HepG2 (cell line): Measurements from ENCODE around the gene NAA25. TPM values are rescaled to one million over a fixed set of nuclear protein-coding genes. Genes with fewer than 3 reads are reported as not detected.

Experiments used
- BRCA1 ChIP-seq: sonication (generic); formaldehyde crosslinking; IDR thresholded peaks from 2 replicates; pipeline ENCODE4 v1.4.0; 2020; ENCODE audit warnings: missing genetic modification reagents
- GPN1 ChIP-seq: sonication (generic); formaldehyde crosslinking; IDR thresholded peaks from 2 replicates; pipeline ENCODE4 v1.5.1; 2020; ENCODE audit warnings: missing genetic modification reagents, borderline replicate concordance
- IRX3 ChIP-seq: sonication (generic); formaldehyde crosslinking; IDR thresholded peaks from 2 replicates; pipeline ENCODE4 v1.8.1; 2023; ENCODE audit warnings: mild to moderate bottlenecking, low read depth, missing genetic modification reagents, borderline replicate concordance
- KLF13 ChIP-seq: sonication (generic); formaldehyde crosslinking; IDR thresholded peaks from 2 replicates; pipeline ENCODE4 v1.4.0; 2020; ENCODE audit warnings: mild to moderate bottlenecking, missing genetic modification reagents
- MAF1 ChIP-seq: sonication (generic); formaldehyde crosslinking; IDR thresholded peaks from 2 replicates; pipeline ENCODE4 v1.5.0; 2020; ENCODE audit warnings: missing genetic modification reagents, borderline replicate concordance
- MEIS1 ChIP-seq: sonication (generic); formaldehyde crosslinking; IDR thresholded peaks from 2 replicates; pipeline ENCODE4 v1.9.0; 2021; ENCODE audit warnings: mild to moderate bottlenecking, missing genetic modification reagents, moderate library complexity, borderline replicate concordance
- NFKBIZ ChIP-seq: IDR thresholded peaks from 2 replicates; pipeline ENCODE4 v1.6.1; 2018; ENCODE audit warnings: missing genetic modification reagents, missing compliant biosample characterization
- NFYB ChIP-seq: sonication (generic); formaldehyde crosslinking; IDR thresholded peaks from 2 replicates; pipeline ENCODE4 v1.4.0; 2020; ENCODE audit warnings: missing genetic modification reagents
- ZBTB7A ChIP-seq: sonication (generic); formaldehyde crosslinking; IDR thresholded peaks from 2 replicates; pipeline ENCODE4 v1.8.0; 2022; ENCODE audit warnings: mild to moderate bottlenecking, missing genetic modification reagents
- ZKSCAN8 ChIP-seq: IDR thresholded peaks from 2 replicates; pipeline ENCODE4 v1.6.1; 2016; ENCODE audit warnings: borderline replicate concordance, missing genetic modification reagents, missing compliant biosample characterization
- ZNF207 ChIP-seq: fragments of 450-650 bp; IDR thresholded peaks from 2 replicates; pipeline ENCODE4 v1.6.1; 2016; ENCODE audit warnings: antibody characterized with exemption, borderline replicate concordance
- ZNF225 ChIP-seq: sonication (generic); formaldehyde crosslinking; IDR thresholded peaks from 2 replicates; pipeline ENCODE4 v1.4.0; 2020; ENCODE audit warnings: mild to moderate bottlenecking, missing genetic modification reagents
- ZSCAN9 ChIP-seq: IDR thresholded peaks from 2 replicates; pipeline ENCODE4 v1.6.1; 2016; ENCODE audit warnings: borderline replicate concordance
- ZZZ3 ChIP-seq: sonication (generic); formaldehyde crosslinking; IDR thresholded peaks from 2 replicates; pipeline ENCODE4 v1.4.0; 2020; ENCODE audit warnings: missing genetic modification reagents, mild to moderate bottlenecking, borderline replicate concordance
- polyA plus RNA-seq, 8 experiments: library from polyadenylated mRNA; depleted of rRNA in 3 of 8; stranded (reverse) in 7 of 8; unstranded in 1 of 8; fragments of >200 nt; fragmentation: Illumina TruSeq in 4 of 8; extraction: Trizol in 4 of 8; gene quantifications; 2 replicates each; pipeline versions ENCODE4 v1.2.1 to v1.2.3, GENCODE V29; 2011 to 2016; ENCODE audit warnings: low read depth in 4 of 8, missing spikeins in 1 of 8, mixed read lengths in 1 of 8; ENCODE audit not compliant: insufficient read depth in 1 of 8
- total RNA-seq, 5 experiments: library from RNA; depleted of rRNA; stranded (reverse); fragments of >200 nt; fragmentation: Illumina TruSeq; extraction: Trizol; gene quantifications; 2 replicates each; pipeline ENCODE4 v1.2.3, GENCODE V29; 2016; ENCODE audit warnings: low read depth in 1 of 5
- TF ChIP-seq, protein P1 (sequence below): sonication (generic); formaldehyde crosslinking; IDR thresholded peaks from 2 replicates; pipeline ENCODE4 v1.4.0; 2020; ENCODE audit warnings: missing genetic modification reagents
- TF ChIP-seq, protein P2 (sequence below): sonication (generic); formaldehyde crosslinking; IDR thresholded peaks from 2 replicates; pipeline ENCODE4 v1.5.1; 2020; ENCODE audit warnings: mild to moderate bottlenecking, moderate library complexity, missing genetic modification reagents
- TF ChIP-seq, protein P3 (sequence below): sonication (generic); formaldehyde crosslinking; IDR thresholded peaks from 2 replicates; pipeline ENCODE4 v1.5.0; 2020; ENCODE audit warnings: mild to moderate bottlenecking, missing genetic modification reagents, borderline replicate concordance
- TF ChIP-seq, protein P4 (sequence below): sonication (generic); formaldehyde crosslinking; IDR thresholded peaks from 2 replicates; pipeline ENCODE4 v1.5.0; 2020; ENCODE audit warnings: mild to moderate bottlenecking, missing genetic modification reagents

The NAA25 gene
- total and polyA plus RNA-seq, 2 of the 13 experiments (the other 11 are each of a cell fraction or from before 2014, with no cell fraction given), result 11.4 to 32.0 TPM

DNA sequence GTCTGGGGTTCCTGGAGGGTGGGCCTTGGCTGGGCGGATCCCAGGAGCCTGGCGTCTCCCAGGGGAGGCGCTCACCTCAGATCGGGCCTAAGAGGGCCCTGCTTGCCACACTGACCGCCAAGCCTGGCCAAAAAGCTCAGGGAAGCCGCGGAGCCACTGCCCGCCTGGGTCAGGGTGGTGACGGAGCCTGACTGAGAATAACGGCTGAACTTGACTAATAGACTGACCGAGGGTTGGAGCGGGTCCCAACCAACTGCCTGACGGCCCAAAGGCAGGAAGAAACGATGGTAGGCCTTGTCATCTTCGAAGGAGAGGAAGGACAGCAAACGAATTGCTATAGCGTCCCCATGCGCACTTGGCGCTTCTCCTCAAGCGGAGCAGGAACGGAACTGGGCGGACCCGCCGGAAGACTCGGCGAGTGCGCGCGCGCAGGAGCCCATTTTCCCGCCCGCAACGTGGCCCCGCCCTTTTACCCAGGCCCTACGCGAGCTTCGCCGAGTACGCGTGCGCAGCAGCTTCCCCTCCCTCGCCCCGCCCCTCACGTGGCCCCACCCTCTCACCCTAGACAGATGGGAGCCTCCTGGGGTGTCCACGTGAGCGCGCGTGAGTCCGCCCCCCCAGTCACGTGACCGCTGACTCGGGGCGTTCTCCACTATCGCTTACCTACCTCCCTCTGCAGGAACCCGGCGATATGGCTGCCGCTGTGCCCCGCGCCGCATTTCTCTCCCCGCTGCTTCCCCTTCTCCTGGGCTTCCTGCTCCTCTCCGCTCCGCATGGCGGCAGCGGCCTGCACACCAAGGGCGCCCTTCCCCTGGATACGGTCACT lies 95.6 kb downstream of the NAA25 start, which contains the start of the genes ERP29 and TMEM116 (continued):
- TF ChIP-seq ZNF225 (CRISPR knock-in tag) (peak; percentile 26; the same call in 1 of the 2 replicates), ZZZ3 (no peak; the same call in 1 of the 2 replicates), MAF1 (peak; percentile 39; the same call in 1 of the 2 replicates), ZSCAN9 (CRISPR knock-in tag) (peak; percentile 39; the same call in 1 of the 2 replicates), MEIS1 (CRISPR knock-in tag) (peak; percentile 71), KLF13 (CRISPR knock-in tag) (peak; percentile 65; the same call in 1 of the 2 replicates), NFKBIZ (CRISPR knock-in tag) (peak; percentile 39; the same call in 1 of the 2 replicates), IRX3 (peak; percentile 85), GPN1 (CRISPR knock-in tag) (no peak), NFYB (CRISPR knock-in tag) (peak; percentile 64), ZKSCAN8 (CRISPR knock-in tag) (0 out of 2 replicates have a peak, but pooled peaks have one; percentile 12), ZBTB7A (CRISPR knock-in tag) (peak; percentile 46; the same call in 1 of the 2 replicates), ZNF207 (0 out of 2 replicates have a peak, but pooled peaks have one; percentile 72), BRCA1 (peak; percentile 60; the same call in 1 of the 2 replicates)
- TF ChIP-seq, protein P1, sequence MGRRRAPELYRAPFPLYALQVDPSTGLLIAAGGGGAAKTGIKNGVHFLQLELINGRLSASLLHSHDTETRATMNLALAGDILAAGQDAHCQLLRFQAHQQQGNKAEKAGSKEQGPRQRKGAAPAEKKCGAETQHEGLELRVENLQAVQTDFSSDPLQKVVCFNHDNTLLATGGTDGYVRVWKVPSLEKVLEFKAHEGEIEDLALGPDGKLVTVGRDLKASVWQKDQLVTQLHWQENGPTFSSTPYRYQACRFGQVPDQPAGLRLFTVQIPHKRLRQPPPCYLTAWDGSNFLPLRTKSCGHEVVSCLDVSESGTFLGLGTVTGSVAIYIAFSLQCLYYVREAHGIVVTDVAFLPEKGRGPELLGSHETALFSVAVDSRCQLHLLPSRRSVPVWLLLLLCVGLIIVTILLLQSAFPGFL (CRISPR knock-in tag), result 0 out of 2 replicates have a peak, but pooled peaks have one; percentile 53
- TF ChIP-seq, protein P2, sequence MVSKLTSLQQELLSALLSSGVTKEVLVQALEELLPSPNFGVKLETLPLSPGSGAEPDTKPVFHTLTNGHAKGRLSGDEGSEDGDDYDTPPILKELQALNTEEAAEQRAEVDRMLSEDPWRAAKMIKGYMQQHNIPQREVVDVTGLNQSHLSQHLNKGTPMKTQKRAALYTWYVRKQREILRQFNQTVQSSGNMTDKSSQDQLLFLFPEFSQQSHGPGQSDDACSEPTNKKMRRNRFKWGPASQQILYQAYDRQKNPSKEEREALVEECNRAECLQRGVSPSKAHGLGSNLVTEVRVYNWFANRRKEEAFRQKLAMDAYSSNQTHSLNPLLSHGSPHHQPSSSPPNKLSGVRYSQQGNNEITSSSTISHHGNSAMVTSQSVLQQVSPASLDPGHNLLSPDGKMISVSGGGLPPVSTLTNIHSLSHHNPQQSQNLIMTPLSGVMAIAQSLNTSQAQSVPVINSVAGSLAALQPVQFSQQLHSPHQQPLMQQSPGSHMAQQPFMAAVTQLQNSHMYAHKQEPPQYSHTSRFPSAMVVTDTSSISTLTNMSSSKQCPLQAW, result peak; percentile 57; the same call in 1 of the 2 replicates
- TF ChIP-seq, protein P3, sequence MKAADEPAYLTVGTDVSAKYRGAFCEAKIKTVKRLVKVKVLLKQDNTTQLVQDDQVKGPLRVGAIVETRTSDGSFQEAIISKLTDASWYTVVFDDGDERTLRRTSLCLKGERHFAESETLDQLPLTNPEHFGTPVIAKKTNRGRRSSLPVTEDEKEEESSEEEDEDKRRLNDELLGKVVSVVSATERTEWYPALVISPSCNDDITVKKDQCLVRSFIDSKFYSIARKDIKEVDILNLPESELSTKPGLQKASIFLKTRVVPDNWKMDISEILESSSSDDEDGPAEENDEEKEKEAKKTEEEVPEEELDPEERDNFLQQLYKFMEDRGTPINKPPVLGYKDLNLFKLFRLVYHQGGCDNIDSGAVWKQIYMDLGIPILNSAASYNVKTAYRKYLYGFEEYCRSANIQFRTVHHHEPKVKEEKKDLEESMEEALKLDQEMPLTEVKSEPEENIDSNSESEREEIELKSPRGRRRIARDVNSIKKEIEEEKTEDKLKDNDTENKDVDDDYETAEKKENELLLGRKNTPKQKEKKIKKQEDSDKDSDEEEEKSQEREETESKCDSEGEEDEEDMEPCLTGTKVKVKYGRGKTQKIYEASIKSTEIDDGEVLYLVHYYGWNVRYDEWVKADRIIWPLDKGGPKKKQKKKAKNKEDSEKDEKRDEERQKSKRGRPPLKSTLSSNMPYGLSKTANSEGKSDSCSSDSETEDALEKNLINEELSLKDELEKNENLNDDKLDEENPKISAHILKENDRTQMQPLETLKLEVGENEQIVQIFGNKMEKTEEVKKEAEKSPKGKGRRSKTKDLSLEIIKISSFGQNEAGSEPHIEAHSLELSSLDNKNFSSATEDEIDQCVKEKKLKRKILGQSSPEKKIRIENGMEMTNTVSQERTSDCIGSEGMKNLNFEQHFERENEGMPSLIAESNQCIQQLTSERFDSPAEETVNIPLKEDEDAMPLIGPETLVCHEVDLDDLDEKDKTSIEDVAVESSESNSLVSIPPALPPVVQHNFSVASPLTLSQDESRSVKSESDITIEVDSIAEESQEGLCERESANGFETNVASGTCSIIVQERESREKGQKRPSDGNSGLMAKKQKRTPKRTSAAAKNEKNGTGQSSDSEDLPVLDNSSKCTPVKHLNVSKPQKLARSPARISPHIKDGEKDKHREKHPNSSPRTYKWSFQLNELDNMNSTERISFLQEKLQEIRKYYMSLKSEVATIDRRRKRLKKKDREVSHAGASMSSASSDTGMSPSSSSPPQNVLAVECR (CRISPR knock-in tag), result peak; percentile 84
- TF ChIP-seq, protein P4, sequence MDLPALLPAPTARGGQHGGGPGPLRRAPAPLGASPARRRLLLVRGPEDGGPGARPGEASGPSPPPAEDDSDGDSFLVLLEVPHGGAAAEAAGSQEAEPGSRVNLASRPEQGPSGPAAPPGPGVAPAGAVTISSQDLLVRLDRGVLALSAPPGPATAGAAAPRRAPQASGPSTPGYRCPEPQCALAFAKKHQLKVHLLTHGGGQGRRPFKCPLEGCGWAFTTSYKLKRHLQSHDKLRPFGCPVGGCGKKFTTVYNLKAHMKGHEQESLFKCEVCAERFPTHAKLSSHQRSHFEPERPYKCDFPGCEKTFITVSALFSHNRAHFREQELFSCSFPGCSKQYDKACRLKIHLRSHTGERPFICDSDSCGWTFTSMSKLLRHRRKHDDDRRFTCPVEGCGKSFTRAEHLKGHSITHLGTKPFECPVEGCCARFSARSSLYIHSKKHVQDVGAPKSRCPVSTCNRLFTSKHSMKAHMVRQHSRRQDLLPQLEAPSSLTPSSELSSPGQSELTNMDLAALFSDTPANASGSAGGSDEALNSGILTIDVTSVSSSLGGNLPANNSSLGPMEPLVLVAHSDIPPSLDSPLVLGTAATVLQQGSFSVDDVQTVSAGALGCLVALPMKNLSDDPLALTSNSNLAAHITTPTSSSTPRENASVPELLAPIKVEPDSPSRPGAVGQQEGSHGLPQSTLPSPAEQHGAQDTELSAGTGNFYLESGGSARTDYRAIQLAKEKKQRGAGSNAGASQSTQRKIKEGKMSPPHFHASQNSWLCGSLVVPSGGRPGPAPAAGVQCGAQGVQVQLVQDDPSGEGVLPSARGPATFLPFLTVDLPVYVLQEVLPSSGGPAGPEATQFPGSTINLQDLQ (CRISPR knock-in tag), result 0 out of 2 replicates have a peak, but pooled peaks have one; percentile 47
